Prostate gland (tissue), 2 donors: ENCODE data around the gene PTPRK. TPM values are rescaled to one million over a fixed set of nuclear protein-coding genes. Genes with fewer than 3 reads are reported as not detected.

ENCODE experiments used
- DNase-seq: peaks from one replicate; pipeline ENCODE4 v3.0.0-alpha.2; 2019; ENCODE audit warnings: low spot score
- H3K27ac ChIP-seq, 2 donors: fragments of 200-600 bp; sonication (generic); 2 replicates each; pipeline ENCODE4 v1.5.1; 2017 to 2019
- H3K27me3 ChIP-seq: fragments of 200-600 bp; sonication (generic); replicated peaks from 2 replicates; pipeline ENCODE4 v1.5.1; 2019; ENCODE audit not compliant: insufficient read depth
- H3K36me3 ChIP-seq, 2 donors: fragments of 200-600 bp; sonication (generic); 1 replicate in 1 of 2; 2 replicates in 1 of 2; pipeline versions ENCODE4 v1.5.1 to v1.8.1; 2017 to 2019
- H3K4me1 ChIP-seq: fragments of 200-600 bp; sonication (generic); replicated peaks from 2 replicates; pipeline ENCODE4 v1.5.1; 2019
- H3K4me3 ChIP-seq, 2 donors: fragments of 200-600 bp; sonication (generic); 2 replicates each; pipeline ENCODE4 v1.5.1; 2017 to 2019
- H3K9me3 ChIP-seq: fragments of 200-600 bp; sonication (generic); 2 replicates; pipeline ENCODE4 v1.5.1; 2017
- CTCF ChIP-seq, 4 experiments: fragments of 200-600 bp in 2 of 4; fragments of 450-650 bp in 2 of 4; sonication (generic) in 2 of 4; IDR thresholded peaks; 1 replicate in 3 of 4; 2 replicates in 1 of 4; pipeline ENCODE4 v1.5.1; 2016 to 2019; ENCODE audit warnings: antibody characterized with exemption in 4 of 4, mild to moderate bottlenecking in 2 of 4, moderate library complexity in 2 of 4
- POLR2A ChIP-seq: fragments of 450-650 bp; IDR thresholded peaks from one replicate; pipeline ENCODE4 v1.6.1; 2016; ENCODE audit warnings: antibody characterized with exemption, mild to moderate bottlenecking
- POLR2AphosphoS5 ChIP-seq: sonication (generic); formaldehyde crosslinking; IDR thresholded peaks from one replicate; pipeline ENCODE4 v1.6.1; 2017; ENCODE audit warnings: antibody characterized with exemption
- WGBS: methylation state at CpG from one replicate; pipeline ENCODE4 v1.1.5; 2018; 5-methylcytosine and 5-hydroxymethylcytosine counted together
- intact Hi-C: fragments of 100-400 bp; cut with DNase I; formaldehyde crosslinking; loops from one replicate; pipeline ENCODE4 v1.14.2; 2022
- total RNA-seq, 2 donors: library from RNA; depleted of rRNA; stranded (reverse); fragments of >200 nt; gene quantifications; one replicate each; pipeline ENCODE4 v1.1.0, GENCODE V29; 2016

Gene PTPRK
- total RNA-seq, 2 donors from 2014 or later, result 32.0 to 64.6 TPM

DNA sequence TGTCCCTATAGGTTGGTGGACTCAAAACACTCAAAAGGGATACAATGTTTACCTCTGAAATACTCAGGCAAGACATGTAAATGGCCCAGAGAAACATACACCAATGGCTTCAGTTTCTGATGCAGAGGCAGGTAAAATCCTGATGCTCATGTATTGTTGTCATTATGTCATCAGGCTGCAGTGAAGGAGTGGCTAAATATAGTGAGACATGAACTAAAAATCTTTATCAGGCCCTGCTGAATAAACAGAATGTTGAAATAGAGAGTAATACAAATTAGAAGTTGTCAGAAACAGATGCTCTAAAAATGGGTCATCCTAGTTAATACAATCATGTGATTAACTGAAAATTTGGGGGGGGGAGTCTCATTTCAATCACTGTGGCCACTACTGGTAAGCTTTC, 20.4 kb downstream of the PTPRK start:
- Histone ChIP-seq H3K27ac (no peak overlapping the region), H3K27me3 (no peaks in the 10 kb centered on the region), H3K9me3 (no peaks in the 10 kb centered on the region), H3K4me3 (no peak overlapping the region), H3K4me1 (no peaks in the 10 kb centered on the region), H3K36me3 (no peaks in the 10 kb centered on the region)
- intact Hi-C loops, result no loop called here
- TF ChIP-seq POLR2A, result no peak
- TF ChIP-seq POLR2AphosphoS5, result no peak
- DNase-seq, result no peak

DNA sequence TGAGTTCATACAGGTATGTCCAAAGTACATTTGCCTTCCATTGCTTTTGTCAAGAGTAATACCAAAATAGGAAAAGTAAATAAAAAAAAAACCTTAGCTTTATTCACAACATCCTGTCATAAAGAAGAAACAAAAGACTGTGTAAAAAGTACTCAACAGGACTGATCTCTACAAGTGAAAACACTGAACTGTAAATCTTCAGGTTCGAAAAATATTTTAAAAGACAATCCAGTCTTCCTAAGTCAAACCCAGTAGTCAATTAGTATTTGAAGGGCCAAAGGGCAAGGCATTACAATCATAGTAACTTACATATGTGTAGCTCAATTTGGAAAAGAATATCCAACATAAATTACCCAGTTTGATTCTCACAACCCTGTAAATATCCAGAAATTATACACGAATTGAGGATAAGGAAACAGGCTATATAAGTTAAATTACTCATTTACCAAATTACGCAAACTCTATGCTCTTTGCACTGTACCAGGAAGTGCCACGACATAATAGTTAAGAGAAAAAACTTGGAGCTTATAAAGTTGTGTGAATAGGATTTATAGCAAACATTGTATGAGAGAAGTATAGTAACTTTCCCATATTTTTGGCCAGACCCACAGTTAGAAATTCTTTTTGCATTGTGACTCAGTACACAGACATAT, 21.2 kb downstream of the PTPRK start:
- Histone ChIP-seq H3K27ac (no peak overlapping the region), H3K4me3 (no peak overlapping the region), H3K9me3 (no peaks in the 10 kb centered on the region), H3K36me3 (no peaks in the 10 kb centered on the region), H3K4me1 (no peaks in the 10 kb centered on the region), H3K27me3 (no peaks in the 10 kb centered on the region)
- no peak for DNase-seq
- intact Hi-C loops, result no loop called here
- 52% methylated on average over 4 of the region's 4 CpGs for WGBS
- TF ChIP-seq POLR2A (no peak), POLR2AphosphoS5 (no peak)

GRCh38 chr6:128498234-128498633, 22.2 kb downstream of the PTPRK start:
- Histone ChIP-seq H3K27ac (no peak overlapping the region), H3K4me3 (no peak overlapping the region), H3K27me3 (no peaks in the 10 kb centered on the region), H3K36me3 (no peaks in the 10 kb centered on the region), H3K4me1 (no peaks in the 10 kb centered on the region), H3K9me3 (no peaks in the 10 kb centered on the region)
- TF ChIP-seq POLR2AphosphoS5, result no peak
- no peak for TF ChIP-seq CTCF (IDR thresholded peaks at IDR 0.05)
- no peak for TF ChIP-seq POLR2A
- WGBS, result 19% methylated on average over 2 of the region's 2 CpGs
- DNase-seq, result no peak
- intact Hi-C loops, result no loop called here

DNA sequence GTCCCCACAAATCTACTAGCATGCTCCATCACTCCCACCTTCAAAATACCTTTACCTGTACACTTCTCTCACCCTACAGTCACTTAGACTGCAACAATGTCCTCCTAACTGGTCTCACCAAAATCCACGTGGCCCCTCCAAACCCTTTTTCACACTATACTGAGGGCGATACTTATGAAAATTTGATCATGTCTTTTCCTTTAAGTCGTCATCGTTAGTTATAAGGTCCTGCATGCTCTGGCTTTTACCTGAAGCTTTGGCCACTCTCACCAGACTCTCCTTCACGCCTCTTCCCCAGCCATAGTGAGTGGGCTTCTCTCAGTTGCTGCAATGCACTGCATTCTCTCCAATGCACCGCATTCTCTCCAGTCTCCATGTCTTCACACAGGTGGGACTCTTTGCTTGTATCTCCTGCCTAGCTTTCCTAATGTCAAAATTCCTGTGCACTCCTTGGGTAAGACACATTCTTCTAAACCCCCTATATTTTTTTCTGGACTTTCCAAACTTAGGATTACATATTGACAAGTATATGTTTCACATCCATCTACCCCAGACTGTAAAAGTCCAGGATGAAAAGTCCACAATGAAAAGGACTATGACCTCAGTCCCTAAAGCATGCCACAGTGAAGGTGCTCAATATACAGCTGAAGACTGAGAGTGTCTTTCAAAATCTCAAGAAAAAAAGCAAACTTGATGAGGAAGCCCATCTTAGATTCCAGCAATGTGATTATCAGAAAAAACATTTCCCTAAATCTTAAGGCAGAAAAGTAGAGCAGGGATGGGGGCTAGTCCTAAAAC, 24.7 kb downstream of the PTPRK start:
- no peak for DNase-seq
- no peaks in the 10 kb centered on the region for H3K27me3 ChIP-seq
- no peak overlapping the region for H3K27ac ChIP-seq
- WGBS, result 97% methylated on average over 6 of the region's 6 CpGs
- intact Hi-C loops, result no loop called here
- no peaks in the 10 kb centered on the region for H3K36me3 ChIP-seq
- H3K9me3 ChIP-seq, result no peaks in the 10 kb centered on the region
- peaks cover 5% of the 10 kb centered on the region for H3K4me1 ChIP-seq
- TF ChIP-seq POLR2A (no peak), CTCF (IDR thresholded peaks at IDR 0.05) (no peak), POLR2AphosphoS5 (no peak)
- no peak overlapping the region for H3K4me3 ChIP-seq

GRCh38 chr6:128494440-128494839, 26.0 kb downstream of the PTPRK start:
- H3K27me3 ChIP-seq, result no peaks in the 10 kb centered on the region
- no peaks in the 10 kb centered on the region for H3K9me3 ChIP-seq
- no peak overlapping the region for H3K27ac ChIP-seq
- TF ChIP-seq CTCF (IDR thresholded peaks at IDR 0.05), result no peak
- TF ChIP-seq POLR2AphosphoS5, result no peak
- TF ChIP-seq POLR2A, result no peak
- H3K4me3 ChIP-seq, result no peak overlapping the region
- peaks cover 5% of the 10 kb centered on the region for H3K4me1 ChIP-seq
- intact Hi-C loops, result no loop called here
- WGBS, result 52% methylated on average over 5 of the region's 5 CpGs
- no peaks in the 10 kb centered on the region for H3K36me3 ChIP-seq
- DNase-seq, result no peak

DNA sequence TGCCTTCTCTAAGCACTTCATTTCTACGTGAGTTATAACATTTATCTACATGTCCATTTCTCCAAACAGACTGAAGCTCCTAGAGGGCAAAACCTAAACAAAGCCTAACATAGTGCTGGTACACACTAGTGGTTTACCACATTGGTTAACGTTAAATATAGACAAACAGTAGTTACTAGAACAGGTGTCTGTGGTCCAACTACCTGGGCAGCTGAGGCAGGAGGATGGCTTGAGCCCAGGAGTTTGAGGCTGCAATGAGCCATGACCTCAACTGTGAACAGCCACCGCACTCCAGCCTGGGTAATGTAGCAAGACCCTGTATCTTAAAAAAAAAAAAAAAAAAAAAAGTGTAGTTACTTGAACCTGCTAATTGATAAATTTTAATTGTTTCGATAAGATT, 26.5 kb downstream of the PTPRK start:
- Histone ChIP-seq H3K4me3 (no peak overlapping the region), H3K27me3 (no peaks in the 10 kb centered on the region), H3K27ac (no peak overlapping the region), H3K4me1 (peaks cover 5% of the 10 kb centered on the region), H3K36me3 (no peaks in the 10 kb centered on the region), H3K9me3 (no peaks in the 10 kb centered on the region)
- DNase-seq, result no peak
- 84% methylated on average over 4 of the region's 4 CpGs for WGBS
- no peak for TF ChIP-seq POLR2A
- TF ChIP-seq CTCF (IDR thresholded peaks at IDR 0.05), result no peak
- TF ChIP-seq POLR2AphosphoS5, result no peak
- intact Hi-C loops, result no loop called here
